GM21825 (cell line): Measurements from ENCODE around the gene ATAD3C.

Experiments used
- ATAC-seq: cut with Tn5 transposase; IDR thresholded peaks from one replicate; pipeline ENCODE4 v1.9.1; 2021; ENCODE audit warnings: mild to moderate bottlenecking, moderate library complexity; ENCODE audit not compliant: unreplicated experiment

Gene ATAD3C

DNA sequence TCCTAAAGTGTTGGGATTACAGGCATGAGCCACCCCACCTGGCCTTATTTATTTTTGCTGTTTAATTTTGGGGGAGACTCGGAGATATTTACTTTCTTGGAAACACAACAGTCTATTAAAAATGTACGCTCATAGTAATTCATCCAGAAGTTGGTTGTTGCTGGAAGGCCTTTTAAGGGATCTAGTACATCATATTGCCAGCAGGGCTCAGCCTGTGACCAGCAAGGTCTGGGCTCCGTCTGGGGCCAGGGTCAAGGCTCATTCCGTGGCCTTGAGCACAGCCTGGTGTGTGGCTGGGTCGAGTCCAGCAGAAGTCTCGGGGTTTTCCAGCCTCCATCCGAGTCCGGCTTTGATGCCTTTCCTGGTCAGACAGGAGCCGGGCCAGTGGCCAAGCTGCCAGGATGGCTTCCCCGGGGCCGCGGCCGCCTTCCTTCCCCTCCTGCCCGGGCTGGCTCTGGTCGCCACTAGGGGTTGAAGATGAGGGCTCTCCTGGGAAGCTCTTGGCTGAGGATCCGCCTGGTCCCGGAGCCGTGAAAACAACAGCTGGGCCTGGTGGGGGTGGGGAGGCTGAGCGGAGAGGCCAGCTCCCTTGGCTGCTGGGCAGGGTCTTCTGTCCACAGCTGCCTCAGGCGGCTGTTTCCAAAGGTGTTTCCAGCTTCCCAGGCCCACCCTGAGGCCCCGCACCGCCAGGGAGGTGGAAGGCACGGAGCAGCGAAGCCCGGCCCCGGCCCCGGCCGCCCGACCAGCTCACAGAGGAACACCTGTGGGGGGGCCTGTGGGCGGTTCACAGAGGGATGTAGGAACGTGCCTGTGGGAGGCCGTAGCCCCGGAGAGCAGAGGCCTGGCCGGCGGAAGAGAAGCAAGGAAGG lies 19.1 kb upstream of the ATAD3C start:
- no peak for ATAC-seq

DNA sequence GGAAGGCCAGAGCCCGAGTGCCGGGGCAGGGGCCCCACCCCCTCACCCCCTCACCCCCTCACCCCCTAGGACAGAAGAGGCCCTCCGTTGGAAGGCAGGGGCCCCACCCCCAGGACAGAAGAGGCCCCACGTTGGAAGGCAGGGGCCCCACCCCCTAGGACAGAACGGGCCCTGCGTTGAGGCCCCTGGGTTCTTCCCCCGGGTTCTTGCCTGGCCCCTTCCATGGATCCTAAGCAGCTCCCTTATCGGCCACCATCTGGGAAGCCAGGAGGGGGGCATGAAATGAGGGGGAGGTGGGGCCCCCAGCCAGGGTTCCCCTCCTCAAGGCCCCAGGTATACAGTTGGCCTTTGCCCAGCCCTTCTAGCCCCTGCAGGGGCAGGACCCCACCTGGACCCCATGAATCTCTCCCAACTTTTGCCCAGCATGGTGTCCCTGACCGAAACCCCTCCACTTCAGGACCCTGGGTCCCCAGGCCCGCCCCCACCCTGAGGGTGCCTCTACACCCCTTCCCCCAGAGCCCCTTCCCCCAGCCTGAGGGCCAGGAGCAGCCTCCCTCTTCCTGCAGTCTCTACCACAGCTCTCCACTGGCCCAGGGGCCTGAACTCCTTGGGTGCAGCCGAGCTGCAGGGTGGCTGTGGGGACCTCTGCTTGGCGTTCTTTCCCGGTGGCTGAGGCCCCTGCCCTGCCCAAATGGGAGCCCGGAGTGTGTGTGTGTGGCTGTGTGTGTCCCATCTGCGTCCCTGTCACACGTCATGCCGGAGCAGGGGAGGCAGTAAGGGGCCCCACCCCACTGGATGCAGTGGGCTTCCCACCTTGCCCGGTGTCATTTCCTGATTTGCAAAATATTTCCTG lies 18.3 kb upstream of the ATAD3C start:
- no peak for ATAC-seq

DNA sequence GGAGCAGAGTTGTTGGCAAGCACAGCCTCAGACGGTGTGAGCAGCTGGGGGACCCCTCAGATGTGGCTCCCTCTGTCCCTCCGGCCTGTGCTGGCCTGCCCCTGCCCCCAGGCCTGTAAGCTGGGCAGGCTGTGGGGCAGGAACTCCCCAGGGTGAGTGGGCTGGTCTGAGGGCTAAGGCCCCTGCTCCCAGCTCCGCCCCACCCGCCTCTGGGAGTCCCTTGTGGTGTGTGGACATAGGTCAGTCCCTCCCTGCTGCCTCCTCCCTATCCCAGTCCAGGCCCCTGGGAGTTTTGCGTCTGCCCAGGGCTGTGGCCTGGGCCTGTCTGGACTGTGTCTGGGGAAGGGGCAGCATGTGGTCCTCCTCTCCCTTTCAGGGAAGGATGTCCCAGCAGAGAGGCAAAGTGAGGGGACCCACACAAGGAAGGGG lies 17.6 kb upstream of the ATAD3C start:
- ATAC-seq, result no peak

DNA sequence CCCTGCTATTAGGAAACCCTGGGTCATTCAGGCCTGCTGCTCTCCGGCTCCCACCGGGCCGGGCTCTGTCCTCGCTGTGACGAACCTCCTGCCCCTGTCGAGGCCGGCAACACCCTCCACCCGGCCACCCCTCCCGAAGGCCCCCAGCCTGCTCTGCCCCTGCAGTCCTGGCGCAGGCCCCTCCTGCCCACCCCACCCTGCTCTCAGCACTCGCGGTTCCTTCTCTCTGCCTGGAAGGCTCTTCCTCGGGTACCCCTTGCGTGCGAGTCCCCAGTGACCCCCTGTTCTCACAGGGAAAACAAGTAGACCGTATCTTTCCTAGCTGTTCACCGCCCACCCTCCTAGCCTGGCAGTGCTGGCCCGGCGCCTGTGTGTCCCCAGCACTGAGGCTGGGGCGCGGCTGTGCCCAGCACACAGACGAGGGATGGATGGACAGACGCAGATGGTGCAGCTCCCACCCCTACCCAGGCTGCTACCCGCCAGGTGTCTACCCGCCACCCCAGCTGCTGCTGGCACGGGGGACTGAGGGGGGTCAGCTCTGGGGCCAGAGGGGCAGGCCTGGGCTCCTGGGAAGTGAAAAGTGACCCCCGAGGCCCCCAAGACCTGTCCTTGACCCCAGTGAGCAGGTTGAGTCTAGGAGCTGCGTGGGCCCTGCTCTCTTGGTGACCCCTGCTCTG lies 17.1 kb upstream of the ATAD3C start:
- no peak for ATAC-seq

DNA sequence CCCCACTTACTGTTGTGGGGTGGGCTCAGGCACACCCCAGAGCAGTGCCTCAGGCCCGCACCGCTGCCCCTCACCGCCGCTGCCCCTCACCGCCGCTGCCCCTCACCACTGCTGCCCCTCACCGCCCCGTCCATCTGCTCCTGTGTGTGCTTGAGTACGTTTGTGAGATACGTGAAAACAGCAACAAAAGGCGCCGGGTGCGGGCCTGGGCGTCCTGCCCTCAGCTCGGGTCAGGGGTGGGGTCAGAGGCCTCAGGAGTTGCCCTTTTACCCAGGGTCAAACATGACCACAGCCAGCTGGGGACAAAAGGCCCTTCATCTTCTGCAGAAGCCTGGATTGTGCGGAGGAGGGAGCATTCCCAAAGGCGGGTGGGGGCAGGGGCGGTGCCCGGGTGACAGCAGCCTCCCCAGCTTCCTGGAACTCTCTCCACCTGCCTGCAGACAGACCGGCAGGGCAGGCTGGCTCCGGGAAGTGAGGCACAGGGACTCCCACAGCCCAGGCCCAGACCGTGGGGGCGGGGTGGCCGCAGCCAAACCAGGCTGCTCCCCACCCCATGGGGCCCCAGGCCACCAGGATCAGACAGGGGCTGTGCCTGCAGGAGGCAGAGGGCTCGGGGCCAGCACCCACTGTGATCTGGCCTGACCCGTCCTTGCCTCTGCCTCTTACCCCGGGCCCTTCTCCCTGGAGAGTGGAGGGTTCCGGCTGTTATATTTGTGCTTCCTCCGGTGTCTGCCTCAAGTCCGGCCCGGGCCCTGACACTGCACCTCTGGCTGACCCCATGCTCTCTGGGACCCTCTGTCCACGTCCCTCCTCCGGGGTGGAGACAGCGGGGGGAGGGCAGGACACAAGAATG lies 16.3 kb upstream of the ATAD3C start:
- no peak for ATAC-seq

DNA sequence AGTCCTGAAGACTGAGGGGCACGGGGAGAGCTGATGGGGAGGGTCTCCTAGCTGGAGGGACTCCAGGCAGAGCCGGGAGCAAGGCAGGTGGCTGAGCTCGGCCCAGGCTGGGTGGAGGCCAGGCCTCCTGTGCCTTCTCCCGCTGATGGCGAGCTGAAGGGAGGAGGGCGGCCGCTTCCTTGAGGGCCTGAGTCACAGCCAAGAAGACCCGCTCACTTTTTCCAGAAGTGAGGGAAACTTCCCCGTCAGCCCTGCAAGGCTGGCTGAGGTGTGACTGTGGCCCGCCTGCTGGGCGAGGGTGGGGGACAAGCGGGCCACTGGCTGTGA lies 15.7 kb upstream of the ATAD3C start:
- ATAC-seq, result no peak

DNA sequence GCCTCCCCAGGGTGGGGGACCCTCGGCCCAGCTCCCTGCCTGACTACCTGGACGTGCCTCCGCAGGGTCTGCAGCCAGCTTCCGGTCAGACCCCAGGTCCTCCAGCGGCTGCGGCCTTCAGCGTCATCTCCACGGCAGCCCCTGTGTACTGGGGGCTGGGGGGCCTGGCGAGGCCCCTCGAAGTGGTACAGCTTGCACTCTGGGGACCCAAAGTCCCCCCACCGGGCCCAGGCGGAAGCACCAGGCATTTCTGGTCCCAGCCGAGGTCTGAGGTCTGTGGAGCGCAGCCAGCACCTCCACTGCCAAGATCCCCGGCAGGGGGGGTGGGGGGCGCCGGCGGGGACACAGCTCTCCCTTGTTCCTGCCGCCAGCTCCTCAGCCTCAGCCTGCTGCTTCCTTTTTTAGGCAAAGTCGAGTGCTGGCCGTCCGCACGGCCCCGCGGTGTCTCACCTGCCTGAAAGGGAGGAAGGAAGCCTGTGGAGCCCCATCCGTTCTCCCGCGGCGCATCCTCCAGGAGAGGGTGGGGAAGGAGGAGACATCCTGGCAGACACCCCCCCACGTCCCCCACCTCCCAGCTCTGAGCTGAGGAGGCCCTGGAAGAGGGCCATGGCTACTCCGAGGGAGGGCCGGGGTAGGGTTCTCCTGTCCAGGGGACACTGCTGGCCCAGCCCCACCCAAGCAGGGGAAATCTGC lies 15.2 kb upstream of the ATAD3C start:
- no peak for ATAC-seq

DNA sequence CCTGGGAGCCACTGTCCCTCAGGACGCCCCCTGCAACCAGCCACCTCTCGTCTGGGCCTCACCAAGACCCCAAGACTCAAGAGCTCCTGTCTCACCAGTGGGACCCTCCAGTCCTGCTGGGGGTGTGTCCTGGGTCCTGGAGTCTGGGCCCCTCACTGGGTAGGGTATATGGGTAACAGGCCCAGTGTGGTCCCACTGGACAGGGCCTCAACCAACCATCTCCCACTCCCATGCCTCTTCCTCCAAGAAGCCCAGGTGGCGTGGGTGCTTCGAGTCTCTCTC lies 14.7 kb upstream of the ATAD3C start:
- no peak for ATAC-seq

DNA sequence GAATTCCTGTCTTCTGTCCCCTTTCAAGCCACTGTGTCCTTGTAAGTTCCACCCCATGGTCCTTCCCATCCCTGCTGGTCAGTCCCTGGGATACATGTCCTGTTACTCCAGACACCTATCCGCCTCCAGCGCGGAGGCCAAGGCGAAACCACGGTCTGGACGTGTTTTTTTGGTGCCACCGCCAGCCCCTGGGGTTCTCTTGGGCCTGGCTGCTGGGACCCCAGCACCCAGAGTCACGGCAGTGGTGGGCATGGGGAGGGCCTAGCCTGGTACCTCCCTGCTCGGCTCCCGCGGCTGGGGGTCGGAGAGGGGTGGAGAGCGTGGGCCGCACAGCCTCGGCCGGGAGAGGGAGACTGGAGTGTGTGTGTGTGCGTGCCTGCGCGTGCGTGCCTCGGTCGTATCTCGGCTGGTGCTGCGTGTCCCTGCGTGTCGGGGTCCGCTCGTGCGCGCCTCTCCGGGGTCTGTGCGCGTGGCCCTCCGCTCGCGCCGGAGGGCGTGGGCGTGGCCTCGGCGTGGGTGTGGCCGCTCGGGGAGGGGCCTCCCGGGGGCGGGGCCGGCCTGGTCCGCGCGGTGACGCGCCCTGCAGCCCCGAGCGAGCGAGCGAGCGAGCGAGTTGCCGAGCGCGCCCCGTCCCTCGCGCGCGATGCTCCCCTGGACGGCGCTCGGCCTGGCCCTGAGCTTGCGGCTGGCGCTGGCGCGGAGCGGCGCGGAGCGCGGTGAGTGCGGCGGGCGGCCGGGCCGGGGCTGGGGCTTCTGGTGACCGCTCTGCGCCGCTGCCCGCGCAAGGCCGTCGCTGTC lies 14.2 kb upstream of the ATAD3C start, which contains the start of gene VWA1:
Gene VWA1, plus strand, starts transcription at position 585 of the 798 bp plus-strand sequence. Its CDS starts 59 bp downstream, at position 644.
- peak; percentile 49 for ATAC-seq

DNA sequence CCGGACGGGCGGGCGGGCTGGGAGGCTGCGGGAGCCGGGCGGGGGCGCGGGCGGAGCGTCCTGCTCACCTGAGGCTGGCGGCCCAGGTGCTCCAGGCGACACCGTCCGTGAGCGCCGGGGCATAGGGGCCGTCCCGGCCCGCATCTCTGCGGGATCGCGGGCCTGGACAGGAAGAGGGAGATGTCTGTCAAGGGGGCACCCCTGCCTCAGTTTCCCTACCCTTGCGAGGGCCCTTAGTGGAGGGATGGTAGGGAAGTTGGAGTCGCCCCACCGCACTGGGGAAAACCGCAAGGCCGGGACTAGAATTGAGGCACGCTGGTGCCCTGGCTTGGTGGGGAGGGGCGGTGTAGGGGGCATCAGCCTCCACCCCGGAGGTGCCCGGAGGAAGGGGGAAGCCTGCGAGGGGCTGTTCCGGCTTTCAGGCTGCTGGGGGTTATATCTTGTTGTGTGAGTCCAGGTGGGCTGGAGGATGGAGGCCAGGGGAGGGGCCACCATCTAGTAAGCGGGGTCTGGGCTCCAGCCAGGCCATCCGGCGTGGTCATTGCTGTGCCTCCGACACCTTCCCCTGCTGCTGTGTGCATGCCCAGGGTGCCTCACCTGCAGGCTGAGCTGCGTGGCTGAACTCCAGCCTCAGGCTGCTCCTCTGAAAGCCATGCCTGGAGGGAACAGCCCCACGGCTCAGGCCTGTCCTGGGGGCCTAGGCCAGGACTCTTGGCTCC lies 13.4 kb upstream of the ATAD3C start:
- ATAC-seq, result no peak

DNA sequence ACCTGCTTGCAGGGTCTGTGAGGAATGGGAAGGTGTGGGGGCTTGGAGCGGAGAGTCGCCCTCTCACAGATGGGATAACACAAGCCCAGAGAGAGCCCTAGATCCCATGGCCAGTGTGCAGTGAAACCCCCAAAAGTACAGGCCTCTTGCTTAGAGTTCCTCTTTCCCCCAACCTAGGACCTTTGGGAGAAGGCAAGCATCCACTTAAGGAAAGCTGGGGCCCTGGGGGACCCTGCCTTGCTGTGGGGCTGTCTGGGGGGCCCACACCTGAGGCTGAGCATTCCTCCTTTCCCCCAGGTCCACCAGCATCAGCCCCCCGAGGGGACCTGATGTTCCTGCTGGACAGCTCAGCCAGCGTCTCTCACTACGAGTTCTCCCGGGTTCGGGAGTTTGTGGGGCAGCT lies 12.9 kb upstream of the ATAD3C start:
- ATAC-seq, result no peak

DNA sequence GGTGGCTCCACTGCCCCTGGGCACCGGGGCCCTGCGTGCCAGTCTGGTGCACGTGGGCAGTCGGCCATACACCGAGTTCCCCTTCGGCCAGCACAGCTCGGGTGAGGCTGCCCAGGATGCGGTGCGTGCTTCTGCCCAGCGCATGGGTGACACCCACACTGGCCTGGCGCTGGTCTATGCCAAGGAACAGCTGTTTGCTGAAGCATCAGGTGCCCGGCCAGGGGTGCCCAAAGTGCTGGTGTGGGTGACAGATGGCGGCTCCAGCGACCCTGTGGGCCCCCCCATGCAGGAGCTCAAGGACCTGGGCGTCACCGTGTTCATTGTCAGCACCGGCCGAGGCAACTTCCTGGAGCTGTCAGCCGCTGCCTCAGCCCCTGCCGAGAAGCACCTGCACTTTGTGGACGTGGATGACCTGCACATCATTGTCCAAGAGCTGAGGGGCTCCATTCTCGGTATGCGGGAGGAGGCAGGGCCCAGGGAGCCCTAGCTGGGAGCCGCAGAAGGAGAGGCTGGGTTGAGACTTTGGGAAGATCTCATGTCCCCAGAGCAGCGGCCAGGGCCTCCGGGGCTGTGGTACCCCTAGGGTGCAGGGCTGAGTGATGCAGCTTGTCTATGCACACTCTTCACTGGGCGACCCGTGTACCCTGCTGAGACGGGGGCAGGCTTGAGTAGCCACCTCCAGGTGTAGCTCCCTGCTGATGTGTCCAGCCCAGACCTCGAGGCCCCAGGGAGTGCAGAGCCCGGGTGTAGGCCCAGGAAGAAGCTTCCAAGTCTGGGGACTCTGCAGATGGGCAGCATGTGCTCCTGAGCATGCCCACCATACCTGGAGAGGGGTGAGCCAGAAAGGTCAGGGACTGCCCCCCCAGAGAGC lies 12.2 kb upstream of the ATAD3C start:
- ATAC-seq, result no peak

DNA sequence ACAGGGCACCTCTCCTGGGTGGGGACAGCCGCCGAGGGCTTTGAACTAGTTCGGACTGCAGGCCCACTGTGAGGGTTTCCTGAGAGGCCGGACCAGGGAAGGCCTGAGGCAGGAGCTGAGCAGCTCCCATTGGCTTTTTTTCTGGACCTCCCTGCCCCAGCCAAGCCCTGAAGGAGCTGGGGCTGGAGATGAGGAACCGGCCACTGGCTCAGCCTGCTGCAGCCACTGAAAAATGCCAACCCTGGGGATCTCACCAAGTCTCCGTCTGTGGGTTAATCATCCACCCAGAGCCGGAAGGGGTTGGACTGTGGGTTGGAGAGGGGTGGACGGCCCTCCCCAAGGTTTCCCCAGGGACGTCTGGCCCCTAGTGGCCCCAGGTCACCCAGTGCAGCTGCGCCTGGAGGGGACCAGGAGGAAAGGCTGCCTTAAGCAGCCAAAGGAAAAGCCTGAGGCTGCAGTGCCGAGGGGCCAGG lies 11.5 kb upstream of the ATAD3C start:
- ATAC-seq, result no peak

DNA sequence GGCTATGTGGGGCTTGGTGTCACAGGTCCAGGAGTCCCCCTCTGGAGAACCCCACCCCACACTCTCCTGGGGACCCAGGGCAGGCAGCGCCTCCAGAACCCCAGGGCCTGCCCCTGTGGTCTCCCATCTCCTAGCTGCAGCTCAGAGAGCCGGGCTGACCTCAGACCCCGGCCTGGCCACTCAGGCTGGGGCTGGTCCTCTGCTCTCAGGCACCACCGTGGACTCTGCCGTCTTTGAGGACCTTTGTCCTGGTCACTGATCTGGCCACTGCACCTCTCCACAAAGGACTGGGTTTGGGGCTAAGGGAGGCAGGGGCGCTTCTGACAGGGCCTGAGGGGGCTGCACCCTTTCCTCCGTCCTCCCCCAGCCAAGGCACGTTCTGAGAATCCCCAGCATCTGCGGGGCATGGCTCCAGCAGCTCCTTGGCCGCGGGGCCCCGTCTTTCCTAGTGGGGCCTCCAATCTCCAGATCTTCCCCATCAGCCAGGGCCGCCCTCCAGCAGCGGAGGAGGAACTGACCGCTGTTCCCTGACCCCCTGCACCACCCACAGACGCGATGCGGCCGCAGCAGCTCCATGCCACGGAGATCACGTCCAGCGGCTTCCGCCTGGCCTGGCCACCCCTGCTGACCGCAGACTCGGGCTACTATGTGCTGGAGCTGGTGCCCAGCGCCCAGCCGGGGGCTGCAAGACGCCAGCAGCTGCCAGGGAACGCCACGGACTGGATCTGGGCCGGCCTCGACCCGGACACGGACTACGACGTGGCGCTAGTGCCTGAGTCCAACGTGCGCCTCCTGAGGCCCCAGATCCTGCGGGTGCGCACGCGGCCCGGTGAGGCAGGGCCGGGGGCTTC lies 10.7 kb upstream of the ATAD3C start:
- ATAC-seq, result no peak

DNA sequence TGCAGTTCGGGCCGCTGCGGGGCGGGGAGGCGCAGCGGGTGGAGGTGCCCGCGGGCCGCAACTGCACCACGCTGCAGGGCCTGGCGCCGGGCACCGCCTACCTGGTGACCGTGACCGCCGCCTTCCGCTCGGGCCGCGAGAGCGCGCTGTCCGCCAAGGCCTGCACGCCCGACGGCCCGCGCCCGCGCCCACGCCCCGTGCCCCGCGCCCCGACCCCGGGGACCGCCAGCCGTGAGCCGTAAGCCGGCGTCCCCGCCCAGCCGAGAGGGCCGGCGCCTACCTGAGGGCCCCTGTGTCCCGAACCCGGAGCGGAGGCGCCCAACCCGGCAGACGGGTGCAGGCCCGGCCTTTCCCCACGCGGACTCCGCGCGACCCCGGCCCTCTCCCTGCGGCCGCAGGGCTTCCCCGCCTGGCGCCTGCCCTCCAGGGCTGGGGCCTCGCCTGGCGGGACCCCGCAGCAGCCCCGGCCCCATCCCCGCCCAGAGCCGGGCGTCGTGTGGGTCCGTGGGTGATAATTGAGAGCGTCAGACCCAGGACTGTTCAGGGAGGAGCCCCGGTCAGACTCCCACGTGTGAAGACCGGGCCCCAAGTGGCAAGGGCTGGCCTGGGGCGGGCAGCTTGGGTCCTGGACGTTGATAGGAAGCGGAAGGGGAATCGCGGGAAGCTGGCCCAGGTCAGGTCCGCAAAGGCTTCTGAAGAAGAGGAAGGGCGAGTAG lies 9.8 kb upstream of the ATAD3C start:
- ATAC-seq, result no peak
